HepG2 (cell line): ENCODE data around the gene PSMG3. TPM values are rescaled to one million over a fixed set of nuclear protein-coding genes. Genes with fewer than 3 reads are reported as not detected.

ENCODE experiments used
- ATAC-seq: fragments of 200-7000 bp; cut with Tn5 transposase; 3 replicates; pipeline ENCODE4 v1.9.1; 2020; ENCODE audit warnings: mild to moderate bottlenecking, moderate library complexity
- BruUV-seq: library from RNA; stranded (reverse); fragments of 400-500 nt; replicated peaks from 2 replicates; lab custom pipeline; 2021; lab: Mats Ljungman, UMichigan
- CTCF ChIA-PET: fragments of 300-600 bp; formaldehyde crosslinking; extraction: SDS; loops from one replicate; lab custom pipeline; 2021; ENCODE audit warnings: low total read pairs, inconsistent platforms, low intra/inter-chr PET ratio; lab: Yijun Ruan, JAX
- POLR2A ChIA-PET: fragments of 350-600 bp; sonication (Branson Sonifier 250); formaldehyde crosslinking; loops from one replicate; lab custom pipeline; 2020; ENCODE audit warnings: antibody characterized with exemption, inconsistent platforms; lab: Yijun Ruan, JAX
- DNase-seq: peaks from one replicate; pipeline ENCODE4 v3.0.0-alpha.2; 2015; ENCODE audit warnings: low spot score
- FAIRE-seq: peaks from 3 replicates; lab custom pipeline; 2011; peaks lifted over from hg19 to GRCh38; lab: Jason Lieb, UNC
- H2AFZ ChIP-seq: one replicate; pipeline ENCODE4 v1.6.1; 2011; ENCODE audit warnings: low read length, inconsistent platforms
- H3K27ac ChIP-seq: fragments of 300-600 bp; 3 replicates; pipeline ENCODE4 v1.8.0; 2011; ENCODE audit warnings: mixed run types, mild to moderate bottlenecking, mixed read lengths, low read length, inconsistent platforms; ENCODE audit not compliant: insufficient read depth; ENCODE audit errors: extremely low read length
- H3K27me3 ChIP-seq, 2 experiments: fragments of 200-600 bp in 1 of 2; 2 replicates in 1 of 2; 3 replicates in 1 of 2; pipeline versions ENCODE4 v1.6.0 to v1.8.0; 2011; ENCODE audit warnings: low read length in 2 of 2, mild to moderate bottlenecking in 2 of 2, moderate library complexity in 2 of 2, inconsistent platforms in 1 of 2; ENCODE audit not compliant: insufficient read depth in 2 of 2, control insufficient read depth in 1 of 2
- H3K36me3 ChIP-seq, 2 experiments: fragments of 200-600 bp in 1 of 2; replicated peaks in 1 of 2; 2 replicates in 1 of 2; 3 replicates in 1 of 2; pipeline versions ENCODE4 v1.5.1 to v1.8.0; 2011; ENCODE audit warnings: low read length in 2 of 2, inconsistent platforms in 1 of 2; ENCODE audit not compliant: insufficient read depth in 2 of 2, control insufficient read depth in 1 of 2
- H3K4me1 ChIP-seq: 2 replicates; pipeline ENCODE4 v1.5.1; 2012; ENCODE audit warnings: low read length, inconsistent platforms; ENCODE audit not compliant: insufficient read depth
- H3K4me2 ChIP-seq: 2 replicates; pipeline ENCODE4 v1.6.0; 2011; ENCODE audit warnings: low read depth, low read length, inconsistent platforms
- H3K4me3 ChIP-seq, 3 experiments: fragments of 200-600 bp in 1 of 3; sonication (generic), shearing (Covaris generic) in 1 of 3; replicated peaks in 1 of 3; 2 replicates each; pipeline ENCODE4 v1.5.1; 2011 to 2016; ENCODE audit warnings: low read length in 3 of 3, inconsistent platforms in 2 of 3, low read depth in 2 of 3, mild to moderate bottlenecking in 2 of 3, control low read depth in 1 of 3, mixed read lengths in 1 of 3; ENCODE audit not compliant: insufficient read depth in 1 of 3
- H3K79me2 ChIP-seq: one replicate; pipeline ENCODE4 v1.6.1; 2011; ENCODE audit warnings: low read length, inconsistent platforms; ENCODE audit not compliant: insufficient read depth
- H3K9ac ChIP-seq: 2 replicates; pipeline ENCODE4 v1.6.0; 2011; ENCODE audit warnings: mild to moderate bottlenecking, low read depth, low read length, inconsistent platforms; ENCODE audit not compliant: insufficient read depth
- H3K9me3 ChIP-seq: 2 replicates; pipeline ENCODE4 v1.5.1; 2012; ENCODE audit warnings: mild to moderate bottlenecking, low read length
- H4K20me1 ChIP-seq: 2 replicates; pipeline ENCODE4 v1.6.0; 2011; ENCODE audit warnings: inconsistent platforms, mild to moderate bottlenecking, low read length, moderate library complexity; ENCODE audit not compliant: insufficient read depth
- AGO2 ChIP-seq: fragments of 200-400 bp; formaldehyde crosslinking; optimal IDR thresholded peaks from 2 replicates; pipeline ENCODE3; 2017; ENCODE audit warnings: mild to moderate bottlenecking, low read depth, low read length, moderate library complexity
- GATA4 ChIP-seq: sonication (generic); IDR thresholded peaks from 2 replicates; pipeline ENCODE4 v1.6.1; 2016; ENCODE audit warnings: antibody characterized with exemption, low read depth, borderline replicate concordance
- HES4 ChIP-seq: sonication (generic); formaldehyde crosslinking; IDR thresholded peaks from 2 replicates; pipeline ENCODE4 v1.9.0; 2021; ENCODE audit warnings: mild to moderate bottlenecking, missing genetic modification reagents, borderline replicate concordance
- KDM1A ChIP-seq: IDR thresholded peaks from 2 replicates; pipeline ENCODE4 v1.6.1; 2016; ENCODE audit warnings: missing compliant biosample characterization
- KLF13 ChIP-seq: sonication (generic); formaldehyde crosslinking; IDR thresholded peaks from 2 replicates; pipeline ENCODE4 v1.4.0; 2020; ENCODE audit warnings: mild to moderate bottlenecking, missing genetic modification reagents
- KLF16 ChIP-seq, 2 experiments: sonication (generic) in 1 of 2; formaldehyde crosslinking in 1 of 2; IDR thresholded peaks; 2 replicates each; pipeline versions ENCODE4 v1.6.1 to v1.8.0; 2016 to 2023; ENCODE audit warnings: missing genetic modification reagents in 2 of 2, missing compliant biosample characterization in 1 of 2
- MAZ ChIP-seq, 2 experiments: sonication (generic) in 1 of 2; formaldehyde crosslinking in 1 of 2; IDR thresholded peaks; 2 replicates each; pipeline versions ENCODE4 v1.5.0 to v1.6.1; 2012 to 2020; ENCODE audit warnings: low read depth in 2 of 2, mild to moderate bottlenecking in 2 of 2, borderline replicate concordance in 1 of 2, improper control_type of control experiment in 1 of 2, low read length in 1 of 2, missing genetic modification reagents in 1 of 2, moderate library complexity in 1 of 2
- MYC ChIP-seq: sonication (generic); formaldehyde crosslinking; IDR thresholded peaks from 2 replicates; pipeline ENCODE4 v1.9.0; 2021; ENCODE audit warnings: missing genetic modification reagents, borderline replicate concordance
- RBAK ChIP-seq: sonication (generic); formaldehyde crosslinking; IDR thresholded peaks from 2 replicates; pipeline ENCODE4 v1.5.1; 2020; ENCODE audit warnings: mild to moderate bottlenecking, missing genetic modification reagents
- RBFOX2 ChIP-seq: fragments of 200-400 bp; formaldehyde crosslinking; IDR thresholded peaks from 2 replicates; pipeline ENCODE4 v1.6.1; 2017; ENCODE audit warnings: low read depth, mild to moderate bottlenecking, low read length
- ZMYM2 ChIP-seq: sonication (generic); formaldehyde crosslinking; IDR thresholded peaks from 2 replicates; pipeline ENCODE4 v1.8.0; 2022; ENCODE audit warnings: mild to moderate bottlenecking, missing genetic modification reagents
- ZNF205 ChIP-seq: IDR thresholded peaks from 2 replicates; pipeline ENCODE4 v1.6.1; 2018; ENCODE audit warnings: missing biosample characterization, missing genetic modification reagents
- ZNF496 ChIP-seq: sonication (generic); formaldehyde crosslinking; IDR thresholded peaks from 2 replicates; pipeline ENCODE4 v1.8.1; 2023; ENCODE audit warnings: mild to moderate bottlenecking, moderate library complexity, missing genetic modification reagents; ENCODE audit not compliant: insufficient replicate concordance
- ZNF761 ChIP-seq: sonication (generic); formaldehyde crosslinking; conservative IDR thresholded peaks from 2 replicates; pipeline ENCODE4 v1.4.0; 2020; ENCODE audit warnings: mild to moderate bottlenecking, missing genetic modification reagents
- WGBS: methylation state at CpG from one replicate; pipeline ENCODE4 v1.1.6; 2017; ENCODE audit warnings: low lambda C conversion rate; 5-methylcytosine and 5-hydroxymethylcytosine counted together
- in situ Hi-C: cut with HindIII; loops from 2 replicates; pipeline ENCODE4 v1.10.0; 2017; ENCODE audit warnings: low pct_unique_long_range_greater_than_20kb; ENCODE audit not compliant: extremely low pct_ligation_motif_present
- intact Hi-C: fragments of 100-400 bp; cut with micrococcal nuclease; formaldehyde crosslinking; loops from one replicate; pipeline ENCODE4 v1.10.0; 2022; ENCODE audit not compliant: unreplicated experiment
- polyA plus RNA-seq, 8 experiments: library from polyadenylated mRNA; depleted of rRNA in 3 of 8; stranded (reverse) in 7 of 8; unstranded in 1 of 8; fragments of >200 nt; fragmentation: Illumina TruSeq in 4 of 8; extraction: Trizol in 4 of 8; gene quantifications; 2 replicates each; pipeline versions ENCODE4 v1.2.1 to v1.2.3, GENCODE V29; 2011 to 2016; ENCODE audit warnings: low read depth in 4 of 8, missing spikeins in 1 of 8, mixed read lengths in 1 of 8; ENCODE audit not compliant: insufficient read depth in 1 of 8
- total RNA-seq, 5 experiments: library from RNA; depleted of rRNA; stranded (reverse); fragments of >200 nt; fragmentation: Illumina TruSeq; extraction: Trizol; gene quantifications; 2 replicates each; pipeline ENCODE4 v1.2.3, GENCODE V29; 2016; ENCODE audit warnings: low read depth in 1 of 5
- TF ChIP-seq, protein P1 (sequence below): sonication (generic); formaldehyde crosslinking; IDR thresholded peaks from 2 replicates; pipeline ENCODE4 v1.8.0; 2023; ENCODE audit warnings: mild to moderate bottlenecking, missing genetic modification reagents
- TF ChIP-seq, protein P2 (sequence below): sonication (generic); formaldehyde crosslinking; IDR thresholded peaks from 2 replicates; pipeline ENCODE4 v1.8.1; 2023; ENCODE audit warnings: mild to moderate bottlenecking, missing genetic modification reagents, borderline replicate concordance

The PSMG3 gene
- total and polyA plus RNA-seq, 2 of the 13 experiments (the other 11 are each of a cell fraction or from before 2014, with no cell fraction given) = 29.6 to 48.4 TPM

DNA sequence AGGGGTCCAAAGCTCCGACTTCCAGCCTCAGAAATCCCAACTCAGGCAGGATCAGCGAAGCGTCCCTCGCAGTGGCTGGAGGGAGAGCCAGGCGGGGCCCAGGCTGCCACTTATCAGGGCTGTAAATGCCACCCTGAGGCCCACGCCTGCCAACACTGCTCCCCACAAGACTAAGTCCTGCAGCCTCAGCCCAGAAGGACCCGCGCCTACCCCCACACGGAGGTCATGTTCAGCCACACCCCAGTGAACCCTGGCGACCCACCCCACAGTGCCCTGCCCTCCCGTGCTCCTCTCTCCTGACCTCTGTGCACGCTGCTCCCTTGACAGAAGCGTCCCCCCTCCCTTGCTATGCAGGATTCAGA is 3.2 kb downstream of the PSMG3 start (continued):
- TF ChIP-seq RBFOX2 (peak; percentile 52; the same call in 1 of the 2 replicates), KLF13 (CRISPR knock-in tag) (no peak), RBAK (CRISPR knock-in tag) (no peak), KLF16 (CRISPR knock-in tag; IDR thresholded peaks at IDR 0.05) (no peak), ZNF761 (CRISPR knock-in tag) (no peak)

DNA sequence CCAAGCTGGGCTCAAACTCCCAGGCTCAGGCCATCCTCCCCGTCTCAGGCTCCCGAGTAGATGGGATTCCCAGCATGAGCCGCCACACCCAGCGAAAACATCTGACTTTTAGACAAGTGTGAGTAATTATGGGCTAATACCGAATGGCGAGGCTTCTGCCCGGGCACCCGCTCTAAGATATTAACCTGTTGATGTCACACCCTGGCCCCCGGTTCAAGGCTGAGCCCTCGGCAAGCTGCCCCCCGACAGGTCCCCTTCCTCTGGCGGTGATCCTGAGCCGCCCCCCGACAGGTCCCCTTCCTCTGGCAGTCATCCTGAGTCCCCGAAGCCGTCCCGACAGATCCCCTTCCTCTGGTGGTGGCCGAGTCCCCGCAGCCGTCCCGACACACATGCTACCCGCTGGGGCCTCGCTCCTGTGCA is 5.2 kb downstream of the PSMG3 start:
- H3K4me3 ChIP-seq = no peak overlapping the region
- no peak for DNase-seq
- no TSS peak for BruUV-seq
- H2AFZ ChIP-seq = no peak overlapping the region
- intact Hi-C loops (no loop called here), in situ Hi-C loops (no loop called here)
- H3K9ac ChIP-seq = no peak overlapping the region
- CTCF ChIA-PET = no interaction called here
- H3K27me3 ChIP-seq = peaks cover 8 to 15% of the 10 kb centered on the region in 2 experiments; a peak in 2 of 5 replicates
- no peak for ATAC-seq
- WGBS = 95% methylated on average over 15 of the region's 23 CpGs
- H3K79me2 ChIP-seq = peaks cover 7% of the 10 kb centered on the region
- no peak overlapping the region for H3K4me2 ChIP-seq
- POLR2A ChIA-PET = no interaction called here
- TF ChIP-seq RBFOX2 (no peak), AGO2 (peak; percentile 67), ZNF205 (CRISPR knock-in tag) (no peak)
- no peaks in the 10 kb centered on the region for H4K20me1 ChIP-seq
- no peak for FAIRE-seq
- H3K27ac ChIP-seq = no peak overlapping the region
- H3K36me3 ChIP-seq = peaks cover 2 to 14% of the 10 kb centered on the region in 2 experiments; a peak in 2 of 5 replicates
- no peaks in the 10 kb centered on the region for H3K9me3 ChIP-seq
- peaks cover 46% of the 10 kb centered on the region for H3K4me1 ChIP-seq

DNA sequence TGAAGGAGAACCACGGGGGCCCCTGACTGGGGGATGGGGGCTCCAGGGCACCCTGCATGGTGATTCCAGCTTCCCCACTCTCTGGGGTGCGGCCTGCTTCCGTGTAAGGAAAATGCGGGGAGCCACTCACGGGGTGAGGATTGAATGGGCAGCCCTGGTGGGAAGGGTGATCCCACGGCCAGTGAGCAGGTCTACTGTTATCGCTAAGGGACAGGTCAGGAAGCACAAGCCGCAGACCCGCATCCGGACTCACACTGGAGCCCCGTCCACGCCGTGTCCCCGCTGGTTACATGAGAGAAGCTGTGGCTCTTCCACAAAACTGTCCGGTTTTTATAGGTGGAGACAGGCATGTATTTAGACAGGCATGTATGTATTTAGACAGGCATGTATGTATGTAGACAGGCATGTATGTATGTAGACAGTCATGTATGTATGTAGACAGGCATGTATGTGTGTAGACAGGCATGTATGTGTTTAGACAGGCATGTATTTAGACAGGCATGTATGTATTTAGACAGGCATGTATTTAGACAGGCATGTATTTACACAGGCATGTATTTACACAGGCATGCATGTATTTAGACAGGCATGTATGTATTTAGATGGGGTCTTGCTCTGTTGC is 5.7 kb downstream of the PSMG3 start:
- H3K27ac ChIP-seq = no peak overlapping the region
- intact Hi-C loops (no loop called here), in situ Hi-C loops (no loop called here)
- no peaks in the 10 kb centered on the region for H4K20me1 ChIP-seq
- H3K9ac ChIP-seq = no peak overlapping the region
- FAIRE-seq (no peak), ATAC-seq (no peak), DNase-seq (no peak)
- POLR2A ChIA-PET = no interaction called here
- peaks cover 2 to 14% of the 10 kb centered on the region in 2 experiments; a peak in 2 of 5 replicates for H3K36me3 ChIP-seq
- H3K4me2 ChIP-seq = no peak overlapping the region
- no TSS peak for BruUV-seq
- no peak overlapping the region for H3K4me3 ChIP-seq
- no peaks in the 10 kb centered on the region for H3K9me3 ChIP-seq
- peaks cover 8 to 15% of the 10 kb centered on the region in 2 experiments; a peak in 2 of 5 replicates for H3K27me3 ChIP-seq
- H3K79me2 ChIP-seq = peaks cover 5% of the 10 kb centered on the region
- H2AFZ ChIP-seq = no peak overlapping the region
- CTCF ChIA-PET = no interaction called here
- TF ChIP-seq GATA4 (no peak), ZMYM2 (CRISPR knock-in tag) (no peak), HES4 (no peak), ZNF496 (CRISPR knock-in tag) (no peak), MAZ (IDR thresholded peaks at IDR 0.05; ENCODE audit: borderline replicate concordance, low read depth, low read length) (no peak), MAZ (CRISPR knock-in tag; IDR thresholded peaks at IDR 0.05; ENCODE audit: low read depth) (no peak), MYC (CRISPR knock-in tag) (no peak), KDM1A (CRISPR knock-in tag) (no peak)
- TF ChIP-seq, protein P1, sequence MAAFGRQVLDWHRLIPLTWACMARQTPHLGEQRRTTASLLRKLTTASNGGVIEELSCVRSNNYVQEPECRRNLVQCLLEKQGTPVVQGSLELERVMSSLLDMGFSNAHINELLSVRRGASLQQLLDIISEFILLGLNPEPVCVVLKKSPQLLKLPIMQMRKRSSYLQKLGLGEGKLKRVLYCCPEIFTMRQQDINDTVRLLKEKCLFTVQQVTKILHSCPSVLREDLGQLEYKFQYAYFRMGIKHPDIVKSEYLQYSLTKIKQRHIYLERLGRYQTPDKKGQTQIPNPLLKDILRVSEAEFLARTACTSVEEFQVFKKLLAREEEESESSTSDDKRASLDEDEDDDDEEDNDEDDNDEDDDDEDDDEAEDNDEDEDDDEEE (CRISPR knock-in tag) = no peak
- TF ChIP-seq, protein P2, sequence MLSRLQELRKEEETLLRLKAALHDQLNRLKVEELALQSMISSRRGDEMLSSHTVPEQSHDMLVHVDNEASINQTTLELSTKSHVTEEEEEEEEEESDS = no peak
- peaks cover 45% of the 10 kb centered on the region for H3K4me1 ChIP-seq
- WGBS = 67% methylated on average over 2 of the region's 15 CpGs
